Right lobe of liver (tissue), 4 donors: ENCODE data around the gene NIPAL1.

Source experiments
- CTCF ChIP-seq, 4 donors: fragments of 200-600 bp in 3 of 4; fragments of 450-650 bp in 1 of 4; IDR thresholded peaks; one replicate each; pipeline versions ENCODE4 v1.5.1 to v1.8.0; 2016 to 2022; ENCODE audit warnings: antibody characterized with exemption in 4 of 4, mild to moderate bottlenecking in 2 of 4
- POLR2A ChIP-seq: fragments of 450-650 bp; IDR thresholded peaks from one replicate; pipeline ENCODE4 v1.6.1; 2017; ENCODE audit warnings: antibody characterized with exemption, mild to moderate bottlenecking
- donor health status: DM: no; HTN: no; CAD: no.
- donor health status: DM: no; HTN: no; CAD: no.
- donor health status: DM: no; HTN: yes; CAD: no.

DNA sequence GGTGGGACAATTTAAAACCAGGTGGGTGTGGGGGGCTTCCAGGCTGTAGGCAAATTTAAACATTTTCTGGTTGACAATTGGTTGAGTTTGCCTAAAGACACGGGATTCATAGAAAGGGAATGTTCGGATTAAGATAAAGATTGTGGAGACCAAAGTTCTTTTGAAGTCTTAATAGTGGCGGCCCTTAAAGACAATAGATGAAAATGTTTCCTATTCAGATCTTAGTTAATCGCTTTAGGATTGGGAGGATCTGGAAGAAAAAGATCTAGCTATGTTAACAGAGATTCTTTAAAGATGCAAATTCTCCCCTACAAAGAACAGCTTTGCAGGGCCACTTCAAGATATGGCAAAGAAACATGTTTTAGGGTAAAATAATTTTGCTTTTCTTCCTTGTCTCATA lies 4.8 kb upstream of the NIPAL1 start:
- no peak for TF ChIP-seq CTCF (IDR thresholded peaks at IDR 0.05)
- no peak for TF ChIP-seq POLR2A
